SK-N-SH treated with all-trans-retinoic acid at 6 μM for 48 hours (cell line): Measurements from ENCODE around the gene IL22RA2.

Experiments
- ATAC-seq: fragments of 200-7000 bp; cut with Tn5 transposase; 3 replicates; pipeline ENCODE4 v1.9.1; 2020; ENCODE audit warnings: mild to moderate bottlenecking, moderate library complexity
- ARNTL ChIP-seq: fragments of 450-650 bp; formaldehyde crosslinking; IDR thresholded peaks from 2 replicates; pipeline ENCODE4 v1.5.0; 2020; ENCODE audit warnings: low read depth, mild to moderate bottlenecking, moderate library complexity, borderline replicate concordance
- CREB5 ChIP-seq: fragments of 250-450 bp; sonication (Bioruptor Pico); IDR thresholded peaks from 2 replicates; pipeline ENCODE4 v1.5.1; 2020; ENCODE audit warnings: low read depth, mild to moderate bottlenecking, moderate library complexity
- CSDC2 ChIP-seq: fragments of 250-450 bp; sonication (Bioruptor Pico); IDR thresholded peaks from 2 replicates; pipeline ENCODE4 v1.5.0; 2020; ENCODE audit warnings: mild to moderate bottlenecking, moderate library complexity
- CSRNP3 ChIP-seq: fragments of 250-450 bp; sonication (Bioruptor Pico); IDR thresholded peaks from 2 replicates; pipeline ENCODE4 v1.5.1; 2021; ENCODE audit warnings: mild to moderate bottlenecking, moderate library complexity
- ESRRG ChIP-seq: fragments of 250-450 bp; sonication (Bioruptor Pico); IDR thresholded peaks from 2 replicates; pipeline ENCODE4 v1.6.1; 2021; ENCODE audit warnings: mild to moderate bottlenecking
- GLIS3 ChIP-seq: fragments of 250-450 bp; sonication (Bioruptor Pico); IDR thresholded peaks from 2 replicates; pipeline ENCODE4 v1.5.0; 2020; ENCODE audit warnings: mild to moderate bottlenecking, moderate library complexity
- ISL1 ChIP-seq: fragments of 250-450 bp; sonication (Bioruptor Pico); IDR thresholded peaks from 2 replicates; pipeline ENCODE4 v2.1.2; 2022; ENCODE audit warnings: mild to moderate bottlenecking, moderate library complexity
- OSR1 ChIP-seq: fragments of 250-450 bp; sonication (Bioruptor Pico); IDR thresholded peaks from 2 replicates; pipeline ENCODE4 v1.8.0; 2022; ENCODE audit warnings: moderate library complexity, mild to moderate bottlenecking, inconsistent platforms
- PATZ1 ChIP-seq: fragments of 250-450 bp; sonication (Bioruptor Pico); IDR thresholded peaks from 2 replicates; pipeline ENCODE4 v1.8.0; 2020; ENCODE audit warnings: mild to moderate bottlenecking, moderate library complexity, borderline replicate concordance
- POU6F1 ChIP-seq: fragments of 250-450 bp; sonication (Bioruptor Pico); IDR thresholded peaks from 2 replicates; pipeline ENCODE4 v1.8.0; 2021; ENCODE audit warnings: low read depth, mild to moderate bottlenecking, moderate library complexity, borderline replicate concordance
- PPARA ChIP-seq: fragments of 250-450 bp; sonication (Bioruptor Pico); IDR thresholded peaks from 2 replicates; pipeline ENCODE4 v1.5.0; 2020; ENCODE audit warnings: mild to moderate bottlenecking, borderline replicate concordance
- RARB ChIP-seq: fragments of 250-450 bp; sonication (Bioruptor Pico); IDR thresholded peaks from 2 replicates; pipeline ENCODE4 v1.8.0; 2021; ENCODE audit warnings: mild to moderate bottlenecking, moderate library complexity
- SNAI2 ChIP-seq: fragments of 250-450 bp; sonication (Bioruptor Pico); IDR thresholded peaks from 2 replicates; pipeline ENCODE4 v1.5.0; 2020; ENCODE audit warnings: mild to moderate bottlenecking, moderate library complexity
- TCF4 ChIP-seq: fragments of 250-450 bp; sonication (Bioruptor Pico); IDR thresholded peaks from 2 replicates; pipeline ENCODE4 v1.8.0; 2021; ENCODE audit warnings: mild to moderate bottlenecking, moderate library complexity, borderline replicate concordance
- TOX ChIP-seq: fragments of 250-450 bp; sonication (Bioruptor Pico); IDR thresholded peaks from 2 replicates; pipeline ENCODE4 v1.8.0; 2021; ENCODE audit warnings: mild to moderate bottlenecking, moderate library complexity, borderline replicate concordance
- TSHZ2 ChIP-seq: fragments of 250-450 bp; sonication (Bioruptor Pico); IDR thresholded peaks from 2 replicates; pipeline ENCODE4 v1.5.0; 2020; ENCODE audit warnings: mild to moderate bottlenecking, moderate library complexity
- ZFP3 ChIP-seq: fragments of 250-450 bp; sonication (Bioruptor Pico); IDR thresholded peaks from 2 replicates; pipeline ENCODE4 v1.5.0; 2020; ENCODE audit warnings: mild to moderate bottlenecking, moderate library complexity
- ZFP30 ChIP-seq: fragments of 450-650 bp; formaldehyde crosslinking; IDR thresholded peaks from 2 replicates; pipeline ENCODE4 v1.5.0; 2022; ENCODE audit warnings: mild to moderate bottlenecking, moderate library complexity
- ZNF565 ChIP-seq: fragments of 450-650 bp; formaldehyde crosslinking; conservative IDR thresholded peaks from 2 replicates; pipeline ENCODE4 v1.5.0; 2020; ENCODE audit warnings: low read depth, mild to moderate bottlenecking, moderate library complexity
- ZNF70 ChIP-seq: fragments of 450-650 bp; formaldehyde crosslinking; IDR thresholded peaks from 2 replicates; pipeline ENCODE4 v1.5.0; 2020; ENCODE audit warnings: mild to moderate bottlenecking, moderate library complexity
- ZNF8 ChIP-seq: fragments of 450-650 bp; formaldehyde crosslinking; IDR thresholded peaks from 2 replicates; pipeline ENCODE4 v1.5.0; 2020; ENCODE audit warnings: mild to moderate bottlenecking, moderate library complexity

IL22RA2 gene

GRCh38 chr6:137162692-137163306 is 10.6 kb downstream of the IL22RA2 start:
- no peak for TF ChIP-seq RARB (CRISPR knock-in tag)
- no peak for TF ChIP-seq PATZ1 (CRISPR knock-in tag)
- no peak for TF ChIP-seq ZNF8 (CRISPR knock-in tag)
- no peak for TF ChIP-seq GLIS3
- no peak for TF ChIP-seq CSRNP3 (CRISPR knock-in tag)
- TF ChIP-seq TOX (CRISPR knock-in tag), result no peak
- TF ChIP-seq ARNTL, result no peak
- no peak for TF ChIP-seq CREB5 (CRISPR knock-in tag)
- TF ChIP-seq CSDC2 (CRISPR knock-in tag), result no peak
- TF ChIP-seq ZFP30 (CRISPR knock-in tag), result no peak
- no peak for TF ChIP-seq TCF4 (CRISPR knock-in tag)
- TF ChIP-seq POU6F1 (CRISPR knock-in tag), result no peak
- TF ChIP-seq ZNF565 (CRISPR knock-in tag), result no peak
- TF ChIP-seq PPARA (CRISPR knock-in tag), result no peak
- TF ChIP-seq ZNF70 (CRISPR knock-in tag), result no peak
- no peak for TF ChIP-seq ESRRG (CRISPR knock-in tag)
- no peak for TF ChIP-seq ISL1 (CRISPR knock-in tag)
- no peak for TF ChIP-seq SNAI2 (CRISPR knock-in tag)
- ATAC-seq, result no peak

GRCh38 chr6:137161949-137162348 is 11.5 kb downstream of the IL22RA2 start:
- TF ChIP-seq SNAI2 (CRISPR knock-in tag) (no peak), ZNF8 (CRISPR knock-in tag) (no peak), RARB (CRISPR knock-in tag) (no peak), PATZ1 (CRISPR knock-in tag) (no peak), OSR1 (CRISPR knock-in tag) (no peak), PPARA (CRISPR knock-in tag) (no peak), TSHZ2 (no peak), ZFP3 (CRISPR knock-in tag) (no peak)
- no peak for ATAC-seq
